22Rv1 (cell line): Measurements from ENCODE around the gene SRCAP.
"Not testable (repeated sequence)": the region's sequence is repeated elsewhere in the genome, so short reads cannot be mapped to it uniquely, and the experiment has no call there.

ENCODE experiments used
- H3K27ac ChIP-seq: fragments of 450-650 bp; 2 replicates; pipeline ENCODE4 v1.5.1; 2017
- CTCF ChIP-seq: fragments of 450-650 bp; IDR thresholded peaks from 2 replicates; pipeline ENCODE4 v1.5.1; 2017; ENCODE audit warnings: mild to moderate bottlenecking
- ZFX ChIP-seq: fragments of 450-650 bp; IDR thresholded peaks from 2 replicates; pipeline ENCODE4 v1.6.1; 2017; ENCODE audit warnings: antibody characterized with exemption, borderline replicate concordance

The SRCAP gene

GRCh38 chr16:30700971-30701370 lies 2.0 kb downstream of the SRCAP start:
- TF ChIP-seq CTCF (no peak), ZFX (no peak)

GRCh38 chr16:30703071-30703470 lies 4.1 kb downstream of the SRCAP start:
- not testable (repeated sequence) for H3K27ac ChIP-seq

More at GRCh38 chr16:30700971-30701370, 2.0 kb downstream of the SRCAP start:
- H3K27ac ChIP-seq: no peak overlapping the region

- no peak for TF ChIP-seq ZFX
- TF ChIP-seq CTCF: no peak
- H3K27ac ChIP-seq: no peak overlapping the region
Measured at GRCh38 chr16:30703971-30704370, 5.0 kb downstream of the SRCAP start.

- TF ChIP-seq CTCF (no peak), ZFX (no peak)
- no peak overlapping the region for H3K27ac ChIP-seq
Measured at GRCh38 chr16:30706046-30706445, 7.1 kb downstream of the SRCAP start.

- no peak overlapping the region for H3K27ac ChIP-seq
- TF ChIP-seq ZFX (no peak), CTCF (no peak)
Measured at GRCh38 chr16:30710971-30711370, 12.0 kb downstream of the SRCAP start.

- H3K27ac ChIP-seq: no peak overlapping the region
- TF ChIP-seq CTCF (no peak), ZFX (no peak)
Measured at GRCh38 chr16:30711712-30712111, 12.7 kb downstream of the SRCAP start.

GRCh38 chr16:30715750-30716445 lies 16.9 kb downstream of the SRCAP start:
- H3K27ac ChIP-seq: no peak overlapping the region
- TF ChIP-seq CTCF (no peak), ZFX (no peak)

GRCh38 chr16:30720086-30720485 lies 21.1 kb downstream of the SRCAP start:
- TF ChIP-seq ZFX: no peak
- TF ChIP-seq CTCF: no peak

More at GRCh38 chr16:30720086-30720485, 21.1 kb downstream of the SRCAP start:
- no peak overlapping the region for H3K27ac ChIP-seq
